Activated T-cell treated with anti-CD3 and anti-CD28 coated beads, Interleukin-2, amount 50 U/mL, for 24 hours (primary cell): ENCODE data around the gene HESX1.

Experiments used
- DNase-seq: peaks from one replicate; pipeline ENCODE4 v3.0.0-alpha.2; 2020
- H3K27ac Mint-ChIP-seq: 2 replicates; pipeline ENCODE4 v1.8.0; 2020; ENCODE audit warnings: mild to moderate bottlenecking, mixed read lengths
- H3K27me3 Mint-ChIP-seq: 2 replicates; pipeline ENCODE4 v1.8.0; 2020; ENCODE audit warnings: mixed read lengths
- H3K36me3 Mint-ChIP-seq: 2 replicates; pipeline ENCODE4 v1.8.0; 2020; ENCODE audit warnings: low read depth, mixed read lengths
- H3K4me1 Mint-ChIP-seq: 2 replicates; pipeline ENCODE4 v1.8.0; 2020; ENCODE audit warnings: low read depth, mixed read lengths
- H3K4me3 Mint-ChIP-seq: 2 replicates; pipeline ENCODE4 v1.8.0; 2020; ENCODE audit warnings: mild to moderate bottlenecking, moderate library complexity, mixed read lengths
- H3K9me3 Mint-ChIP-seq: 2 replicates; pipeline ENCODE4 v1.8.0; 2020; ENCODE audit warnings: mixed read lengths

Gene HESX1

GRCh38 chr3:57160076-57160764, 39.6 kb downstream of the HESX1 start:
- no peaks in the 10 kb centered on the region for H3K36me3 Mint-ChIP-seq
- H3K9me3 Mint-ChIP-seq, result no peaks in the 10 kb centered on the region
- H3K4me3 Mint-ChIP-seq, result no peak overlapping the region
- H3K27ac Mint-ChIP-seq, result no peak overlapping the region
- peaks cover 22% of the 10 kb centered on the region for H3K4me1 Mint-ChIP-seq
- peaks cover 61% of the 10 kb centered on the region for H3K27me3 Mint-ChIP-seq
- no peak for DNase-seq

GRCh38 chr3:57158813-57159738, 40.7 kb downstream of the HESX1 start:
- DNase-seq, result no peak
- Mint-ChIP-seq H3K9me3 (no peaks in the 10 kb centered on the region), H3K4me3 (no peak overlapping the region), H3K4me1 (peaks cover 18% of the 10 kb centered on the region), H3K27me3 (peaks cover 63% of the 10 kb centered on the region), H3K27ac (no peak overlapping the region), H3K36me3 (no peaks in the 10 kb centered on the region)

DNA sequence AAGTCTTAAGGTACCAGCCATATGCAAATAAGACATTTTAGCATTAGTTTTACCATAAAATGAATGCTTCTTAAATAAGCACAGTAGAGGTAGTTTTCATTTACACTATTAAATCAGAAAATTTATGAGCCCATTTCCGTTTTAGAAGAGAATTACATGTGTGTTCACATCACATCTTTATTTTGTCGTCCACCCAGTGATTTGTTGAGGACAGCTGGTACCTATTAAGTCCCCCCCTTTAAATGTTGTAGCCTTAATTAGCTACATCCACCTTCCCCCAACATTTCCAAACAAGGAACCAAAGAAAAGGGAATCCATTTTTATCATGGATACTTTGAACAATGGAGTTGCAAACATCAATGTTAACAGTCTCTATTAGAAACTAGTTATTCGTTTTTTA, 41.5 kb downstream of the HESX1 start:
- Mint-ChIP-seq H3K36me3 (no peaks in the 10 kb centered on the region), H3K4me1 (peaks cover 13% of the 10 kb centered on the region), H3K9me3 (no peaks in the 10 kb centered on the region), H3K4me3 (no peak overlapping the region), H3K27ac (no peak overlapping the region), H3K27me3 (peaks cover 57% of the 10 kb centered on the region)
- no peak for DNase-seq

- Mint-ChIP-seq H3K4me1 (peaks cover 11% of the 10 kb centered on the region), H3K27ac (no peak overlapping the region), H3K36me3 (no peaks in the 10 kb centered on the region), H3K27me3 (peaks cover 50% of the 10 kb centered on the region), H3K9me3 (no peaks in the 10 kb centered on the region), H3K4me3 (no peak overlapping the region)
- no peak for DNase-seq
Observed at GRCh38 chr3:57157545-57157944, 42.2 kb downstream of the HESX1 start.

DNA sequence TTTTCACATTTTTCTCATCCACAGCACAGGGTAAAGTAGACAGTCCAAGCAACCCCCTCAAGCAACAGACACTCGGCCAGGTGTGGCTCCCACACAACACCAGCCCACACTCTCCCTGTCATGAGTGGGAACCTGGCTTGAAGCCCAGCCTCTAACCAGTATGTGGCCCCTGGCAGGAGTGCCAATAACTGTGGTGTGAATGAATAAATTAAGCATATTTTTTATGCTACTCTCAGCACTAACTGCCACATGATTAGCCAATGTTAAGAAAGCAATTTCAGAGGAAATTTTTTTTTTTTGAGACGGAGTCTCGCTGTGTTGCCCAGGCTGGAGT, 44.5 kb downstream of the HESX1 start:
- H3K9me3 Mint-ChIP-seq, result no peaks in the 10 kb centered on the region
- H3K4me1 Mint-ChIP-seq, result peaks cover 11% of the 10 kb centered on the region
- peaks cover 37% of the 10 kb centered on the region for H3K27me3 Mint-ChIP-seq
- no peak for DNase-seq
- no peak overlapping the region for H3K4me3 Mint-ChIP-seq
- no peak overlapping the region for H3K27ac Mint-ChIP-seq
- no peaks in the 10 kb centered on the region for H3K36me3 Mint-ChIP-seq

- no peak for DNase-seq
- H3K9me3 Mint-ChIP-seq, result no peaks in the 10 kb centered on the region
- H3K27ac Mint-ChIP-seq, result no peak overlapping the region
- H3K36me3 Mint-ChIP-seq, result no peaks in the 10 kb centered on the region
- no peak overlapping the region for H3K4me3 Mint-ChIP-seq
- peaks cover 34% of the 10 kb centered on the region for H3K27me3 Mint-ChIP-seq
- H3K4me1 Mint-ChIP-seq, result peaks cover 11% of the 10 kb centered on the region
Observed at GRCh38 chr3:57154470-57155309, 45.1 kb downstream of the HESX1 start.

GRCh38 chr3:57152151-57153143, 47.3 kb downstream of the HESX1 start:
- Mint-ChIP-seq H3K9me3 (no peaks in the 10 kb centered on the region), H3K4me3 (no peak overlapping the region), H3K36me3 (no peaks in the 10 kb centered on the region), H3K27me3 (peaks cover 26% of the 10 kb centered on the region), H3K27ac (no peak overlapping the region), H3K4me1 (no peaks in the 10 kb centered on the region)
- DNase-seq, result no peak

DNA sequence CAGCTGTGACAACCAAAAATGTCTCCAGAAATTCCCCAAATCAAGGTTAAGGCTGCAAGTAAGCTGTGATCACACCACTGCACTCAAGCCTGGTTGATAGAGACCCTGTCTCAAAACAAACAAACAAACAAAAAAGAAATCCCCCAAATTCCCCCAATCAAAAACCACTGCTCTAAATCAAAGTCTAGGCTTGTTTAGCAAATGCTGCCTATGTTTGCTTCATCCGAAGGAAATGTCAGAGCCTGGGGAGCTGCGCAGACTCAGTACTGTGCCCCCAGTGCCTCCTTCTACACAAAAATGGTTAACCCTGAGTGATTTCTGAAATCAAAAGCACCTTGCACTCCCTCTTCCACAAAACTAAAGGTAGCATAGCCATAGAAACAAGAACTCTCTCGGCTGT, 48.0 kb downstream of the HESX1 start:
- no peak overlapping the region for H3K4me3 Mint-ChIP-seq
- H3K27ac Mint-ChIP-seq, result no peak overlapping the region
- H3K27me3 Mint-ChIP-seq, result peaks cover 28% of the 10 kb centered on the region
- DNase-seq, result no peak
- no peaks in the 10 kb centered on the region for H3K36me3 Mint-ChIP-seq
- H3K9me3 Mint-ChIP-seq, result no peaks in the 10 kb centered on the region
- no peaks in the 10 kb centered on the region for H3K4me1 Mint-ChIP-seq

DNA sequence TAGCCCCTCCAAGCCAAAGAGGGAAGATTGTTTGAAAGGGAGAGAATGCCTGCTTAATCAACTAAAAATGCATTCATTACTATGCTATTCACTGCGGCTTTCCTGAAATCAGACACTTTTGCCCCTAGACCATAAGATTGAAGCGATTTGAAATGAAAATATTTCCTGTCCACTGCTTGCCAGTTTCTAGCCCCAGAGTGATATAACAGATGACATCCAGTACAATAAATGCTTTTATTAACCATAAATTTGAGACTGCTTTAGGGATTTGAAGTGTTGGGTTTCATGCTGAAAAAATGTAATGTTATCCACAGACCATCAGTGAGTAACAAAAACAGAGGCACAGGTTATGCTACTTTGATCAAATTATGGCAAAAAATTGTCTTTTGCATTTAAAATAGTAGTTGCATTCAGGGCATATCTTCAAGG, 48.7 kb downstream of the HESX1 start:
- no peaks in the 10 kb centered on the region for H3K9me3 Mint-ChIP-seq
- no peak for DNase-seq
- H3K27ac Mint-ChIP-seq, result no peak overlapping the region
- H3K27me3 Mint-ChIP-seq, result peaks cover 24% of the 10 kb centered on the region
- H3K4me3 Mint-ChIP-seq, result no peak overlapping the region
- no peaks in the 10 kb centered on the region for H3K36me3 Mint-ChIP-seq
- H3K4me1 Mint-ChIP-seq, result no peaks in the 10 kb centered on the region

DNA sequence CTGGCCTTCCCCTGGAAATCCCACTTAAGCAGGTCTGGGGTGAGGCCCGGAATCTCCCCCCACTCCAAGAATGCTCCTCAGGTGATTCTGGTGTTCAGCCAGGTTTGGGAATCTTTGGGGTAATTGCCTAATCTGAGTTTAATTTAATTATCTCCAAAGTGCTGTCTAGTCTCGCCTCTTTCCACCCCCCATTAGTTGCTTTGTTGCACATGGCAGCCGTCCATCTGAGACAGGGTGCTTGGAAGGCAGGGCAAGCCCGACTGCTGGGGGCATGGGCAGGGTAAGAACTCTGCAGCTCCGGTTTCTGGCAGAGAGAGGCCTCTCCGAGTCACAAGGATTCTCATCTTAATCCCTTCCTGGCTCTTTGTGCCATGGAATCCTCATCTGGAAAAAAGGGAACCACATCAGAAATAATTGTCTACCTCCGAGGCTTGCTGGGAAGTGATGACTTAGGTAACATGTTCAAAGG, 49.6 kb downstream of the HESX1 start:
- Mint-ChIP-seq H3K36me3 (no peaks in the 10 kb centered on the region), H3K4me1 (no peaks in the 10 kb centered on the region), H3K4me3 (no peak overlapping the region), H3K27me3 (peaks cover 20% of the 10 kb centered on the region), H3K27ac (no peak overlapping the region), H3K9me3 (no peaks in the 10 kb centered on the region)
- no peak for DNase-seq
